Left renal pelvis (tissue), 4 donors: Measurements from ENCODE around the gene GET3. TPM values are rescaled to one million over a fixed set of nuclear protein-coding genes. Genes with fewer than 3 reads are reported as not detected.
"Not testable (repeated sequence)": the region's sequence is repeated elsewhere in the genome, so short reads cannot be mapped to it uniquely, and the experiment has no call there.

Experiments used
- DNase-seq, 4 donors: peaks; one replicate each; pipeline ENCODE4 v3.0.0-alpha.2; 2013; ENCODE audit warnings: low read depth in 4 of 4, low spot score in 3 of 4
- polyA plus RNA-seq, 4 donors: library from polyadenylated mRNA; unstranded; fragments of 120-200 nt; gene quantifications; one replicate each; pipeline ENCODE4 v1.2.1, GENCODE V29; 2013; ENCODE audit not compliant: insufficient read length in 4 of 4

GET3 gene
- polyA plus RNA-seq, 4 donors = 70.6 to 94.6 (median 77.6) TPM

DNA sequence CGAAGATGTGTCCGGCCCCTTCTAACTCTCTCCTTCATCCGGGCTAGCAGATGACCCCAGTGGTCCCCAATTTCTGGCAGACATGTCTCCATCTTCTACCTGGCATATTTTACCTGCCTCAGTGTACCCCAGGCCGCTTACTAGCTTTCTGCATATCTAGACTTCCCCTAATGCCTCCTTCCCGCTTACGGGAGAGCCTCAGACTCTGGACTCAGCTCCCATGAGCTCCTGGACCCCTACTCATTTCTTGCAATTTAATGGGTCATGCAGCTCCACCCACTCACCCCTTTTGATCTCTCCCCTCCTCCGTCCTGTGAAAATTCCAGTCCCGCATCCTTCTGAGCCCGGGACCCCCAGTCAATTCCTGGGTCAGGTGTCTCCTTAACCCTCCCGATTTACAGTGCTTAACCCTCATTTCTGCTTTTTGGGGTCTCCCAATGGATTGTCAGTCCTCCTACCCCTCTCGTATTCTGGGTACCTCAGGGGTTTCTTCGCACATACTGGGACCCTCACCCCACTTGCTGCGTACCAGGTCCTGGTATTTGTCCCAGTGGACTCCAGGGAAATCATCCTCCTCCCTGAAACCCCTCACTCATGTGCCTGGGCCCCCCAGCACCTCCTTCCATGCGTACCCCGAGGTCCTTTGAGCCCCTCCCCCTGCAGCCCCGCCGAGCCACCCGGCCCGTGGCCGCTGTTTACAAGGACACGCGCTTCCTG lies 53.5 kb downstream of the GET3 start:
- DNase-seq = no peak

DNA sequence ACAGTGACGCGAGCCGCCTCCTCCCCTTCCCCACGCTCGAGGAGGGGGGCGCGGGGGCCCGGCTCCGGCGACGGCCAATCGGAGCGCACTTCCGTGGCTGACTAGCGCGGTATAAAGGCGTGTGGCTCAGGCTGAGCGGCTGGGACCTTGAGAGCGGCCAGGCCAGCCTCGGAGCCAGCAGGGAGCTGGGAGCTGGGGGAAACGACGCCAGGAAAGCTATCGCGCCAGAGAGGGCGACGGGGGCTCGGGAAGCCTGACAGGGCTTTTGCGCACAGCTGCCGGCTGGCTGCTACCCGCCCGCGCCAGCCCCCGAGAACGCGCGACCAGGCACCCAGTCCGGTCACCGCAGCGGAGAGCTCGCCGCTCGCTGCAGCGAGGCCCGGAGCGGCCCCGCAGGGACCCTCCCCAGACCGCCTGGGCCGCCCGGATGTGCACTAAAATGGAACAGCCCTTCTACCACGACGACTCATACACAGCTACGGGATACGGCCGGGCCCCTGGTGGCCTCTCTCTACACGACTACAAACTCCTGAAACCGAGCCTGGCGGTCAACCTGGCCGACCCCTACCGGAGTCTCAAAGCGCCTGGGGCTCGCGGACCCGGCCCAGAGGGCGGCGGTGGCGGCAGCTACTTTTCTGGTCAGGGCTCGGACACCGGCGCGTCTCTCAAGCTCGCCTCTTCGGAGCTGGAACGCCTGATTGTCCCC lies 54.2 kb downstream of the GET3 start, which contains the start of gene JUNB:
JUNB (plus strand) TSS at position 142 of the 706 bp plus-strand sequence; CDS start at position 428, 286 bp downstream.
- DNase-seq = peak in 2 of 4 donors; percentile 80 to 85

DNA sequence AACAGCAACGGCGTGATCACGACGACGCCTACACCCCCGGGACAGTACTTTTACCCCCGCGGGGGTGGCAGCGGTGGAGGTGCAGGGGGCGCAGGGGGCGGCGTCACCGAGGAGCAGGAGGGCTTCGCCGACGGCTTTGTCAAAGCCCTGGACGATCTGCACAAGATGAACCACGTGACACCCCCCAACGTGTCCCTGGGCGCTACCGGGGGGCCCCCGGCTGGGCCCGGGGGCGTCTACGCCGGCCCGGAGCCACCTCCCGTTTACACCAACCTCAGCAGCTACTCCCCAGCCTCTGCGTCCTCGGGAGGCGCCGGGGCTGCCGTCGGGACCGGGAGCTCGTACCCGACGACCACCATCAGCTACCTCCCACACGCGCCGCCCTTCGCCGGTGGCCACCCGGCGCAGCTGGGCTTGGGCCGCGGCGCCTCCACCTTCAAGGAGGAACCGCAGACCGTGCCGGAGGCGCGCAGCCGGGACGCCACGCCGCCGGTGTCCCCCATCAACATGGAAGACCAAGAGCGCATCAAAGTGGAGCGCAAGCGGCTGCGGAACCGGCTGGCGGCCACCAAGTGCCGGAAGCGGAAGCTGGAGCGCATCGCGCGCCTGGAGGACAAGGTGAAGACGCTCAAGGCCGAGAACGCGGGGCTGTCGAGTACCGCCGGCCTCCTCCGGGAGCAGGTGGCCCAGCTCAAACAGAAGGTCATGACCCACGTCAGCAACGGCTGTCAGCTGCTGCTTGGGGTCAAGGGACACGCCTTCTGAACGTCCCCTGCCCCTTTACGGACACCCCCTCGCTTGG lies 55.0 kb downstream of the GET3 start:
- DNase-seq = no peak

DNA sequence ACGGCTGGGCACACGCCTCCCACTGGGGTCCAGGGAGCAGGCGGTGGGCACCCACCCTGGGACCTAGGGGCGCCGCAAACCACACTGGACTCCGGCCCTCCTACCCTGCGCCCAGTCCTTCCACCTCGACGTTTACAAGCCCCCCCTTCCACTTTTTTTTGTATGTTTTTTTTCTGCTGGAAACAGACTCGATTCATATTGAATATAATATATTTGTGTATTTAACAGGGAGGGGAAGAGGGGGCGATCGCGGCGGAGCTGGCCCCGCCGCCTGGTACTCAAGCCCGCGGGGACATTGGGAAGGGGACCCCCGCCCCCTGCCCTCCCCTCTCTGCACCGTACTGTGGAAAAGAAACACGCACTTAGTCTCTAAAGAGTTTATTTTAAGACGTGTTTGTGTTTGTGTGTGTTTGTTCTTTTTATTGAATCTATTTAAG lies 55.6 kb downstream of the GET3 start:
- DNase-seq = no peak

DNA sequence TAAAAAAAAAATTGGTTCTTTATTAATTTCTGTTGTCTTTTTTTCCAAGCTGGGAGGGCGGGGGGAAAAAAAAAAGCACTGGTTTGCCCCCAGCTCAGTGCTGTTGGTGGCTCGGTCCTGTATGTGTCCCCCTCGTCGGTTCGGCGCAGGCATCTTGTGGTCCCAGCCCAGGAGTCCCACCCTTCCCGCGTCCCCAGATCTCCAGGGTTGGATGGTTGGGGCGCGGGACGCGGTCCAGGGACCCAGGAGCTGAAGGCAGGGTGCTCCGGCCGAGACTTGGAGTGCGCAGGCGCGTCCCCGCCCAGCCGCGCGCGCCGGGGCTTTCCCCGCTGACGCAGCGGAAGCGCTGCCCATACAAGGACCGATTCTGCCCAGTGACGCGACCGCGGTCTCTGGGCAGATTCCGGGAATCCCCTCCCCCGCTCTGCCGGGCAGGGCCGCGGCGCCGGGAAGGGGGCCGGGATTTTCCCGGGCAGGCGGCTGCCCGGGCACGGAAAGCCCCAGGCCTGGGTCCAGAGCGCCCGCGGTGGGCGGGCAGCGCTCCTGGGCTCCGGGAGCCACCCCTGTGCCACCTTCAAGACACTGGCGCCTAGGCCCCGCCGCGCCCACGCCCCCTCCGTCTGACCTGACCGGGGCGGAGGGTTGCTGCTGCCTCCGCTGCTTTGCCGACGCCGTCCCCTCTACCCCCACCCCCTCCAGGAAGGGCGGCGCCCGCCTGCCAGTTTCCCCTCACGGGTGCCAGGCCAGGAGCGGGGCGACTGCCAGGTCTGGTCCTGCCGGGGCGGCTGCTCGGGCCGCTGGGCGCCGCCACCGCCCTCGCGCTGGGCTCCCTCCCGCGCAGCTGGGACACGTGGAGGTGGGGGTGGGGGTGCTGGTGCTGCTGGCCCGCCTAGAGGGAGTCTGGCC lies 56.2 kb downstream of the GET3 start:
- DNase-seq = peak in 2 of 4 donors; percentile 87 to 89

DNA sequence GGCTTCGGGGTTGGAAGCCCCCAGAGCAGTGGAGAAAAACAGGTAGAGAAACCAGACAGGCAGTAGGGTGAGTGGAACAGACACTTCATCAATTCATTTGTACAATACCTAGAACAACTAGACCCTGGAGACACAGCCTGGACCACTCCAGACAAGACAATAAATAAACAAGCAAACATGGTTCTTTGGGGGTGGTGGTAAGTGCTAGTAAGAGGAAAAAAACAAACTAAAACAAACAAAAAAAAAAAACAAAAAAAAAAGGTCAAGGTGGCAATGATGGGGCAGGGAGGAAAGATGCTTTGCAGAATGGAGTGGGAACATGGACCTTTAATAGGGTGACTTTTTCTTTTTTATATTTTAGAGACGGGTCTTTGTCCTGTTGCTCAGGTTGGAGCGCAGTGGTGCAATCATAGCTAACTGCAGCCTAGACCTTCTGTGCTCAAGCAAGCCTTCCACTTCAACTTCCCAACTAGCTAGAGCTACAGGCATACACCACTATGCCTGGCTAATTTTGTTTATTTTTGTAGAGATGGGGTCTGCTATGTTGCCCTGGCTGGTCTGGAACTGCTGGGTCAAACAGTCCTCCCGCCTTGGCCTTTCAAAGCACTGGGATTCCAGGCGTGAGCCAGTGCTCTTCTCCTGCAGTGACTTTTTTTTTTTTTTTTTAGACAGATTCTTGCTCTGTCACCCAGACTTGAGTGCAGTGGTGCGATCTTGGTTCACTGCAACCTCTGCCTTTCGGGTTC lies 57.1 kb downstream of the GET3 start:
- DNase-seq = no peak

DNA sequence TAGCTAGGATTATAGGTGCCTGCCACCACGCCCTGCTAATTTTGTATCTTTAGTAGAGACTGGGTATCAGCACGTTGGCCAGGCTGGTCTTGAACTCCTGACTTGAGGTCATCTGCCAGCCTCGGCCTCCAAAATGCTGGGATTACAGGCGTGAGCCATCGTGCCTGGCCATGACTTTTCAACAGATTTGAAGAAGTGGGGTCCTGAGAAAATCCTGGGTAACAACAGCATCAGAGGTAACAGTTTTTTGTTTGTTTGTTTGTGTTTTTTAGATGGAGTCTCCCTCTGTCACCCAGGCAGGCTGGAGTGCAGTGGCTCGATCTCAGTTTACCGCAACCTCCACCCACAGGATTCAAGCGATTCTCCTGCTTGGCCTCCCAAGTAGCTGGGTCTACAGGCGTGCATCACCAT lies 57.7 kb downstream of the GET3 start:
- no peak for DNase-seq

DNA sequence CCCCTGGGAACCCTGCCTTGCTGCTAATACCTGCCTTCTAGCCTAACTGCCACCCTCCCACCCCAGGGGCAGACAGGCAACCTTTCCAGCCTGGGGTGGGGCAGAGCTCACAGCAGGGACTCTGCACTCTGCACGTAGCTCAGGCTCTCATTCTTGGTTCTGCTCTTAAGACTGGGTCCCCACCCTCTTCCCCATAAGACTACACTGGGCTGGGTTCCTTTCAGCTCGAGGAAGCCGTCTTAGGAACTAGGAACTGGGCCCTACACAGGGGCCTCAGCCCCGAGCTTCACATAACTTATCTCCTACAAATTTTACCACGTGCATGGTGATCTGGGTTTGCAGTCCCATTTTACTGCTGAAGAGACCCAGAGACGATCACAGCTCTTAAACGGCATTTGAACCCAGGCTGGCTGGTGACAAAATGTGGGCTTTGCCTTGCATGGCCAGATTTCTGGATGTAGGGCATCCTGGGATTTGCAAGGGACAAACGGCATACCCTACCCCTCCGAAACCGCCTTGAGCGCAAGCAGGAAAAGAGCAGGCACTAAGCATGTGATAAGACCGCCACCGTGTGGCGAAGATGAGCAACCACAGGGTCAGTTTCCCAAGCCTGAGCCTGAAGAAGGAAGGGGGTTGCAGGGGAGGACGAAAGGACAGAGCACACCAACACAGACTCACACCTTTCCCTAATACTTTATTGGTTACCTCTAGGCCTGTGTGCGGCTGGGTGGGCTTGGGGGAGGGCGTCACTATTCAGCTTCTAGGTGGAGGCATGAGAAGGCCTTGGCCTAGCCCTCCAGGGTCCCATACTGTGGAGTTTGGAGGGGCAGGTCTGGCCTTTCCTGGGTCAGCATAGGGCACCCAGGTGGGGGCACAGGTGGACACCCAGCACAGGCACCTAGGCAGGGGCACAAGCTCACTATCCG lies 59.1 kb downstream of the GET3 start:
- no peak for DNase-seq

DNA sequence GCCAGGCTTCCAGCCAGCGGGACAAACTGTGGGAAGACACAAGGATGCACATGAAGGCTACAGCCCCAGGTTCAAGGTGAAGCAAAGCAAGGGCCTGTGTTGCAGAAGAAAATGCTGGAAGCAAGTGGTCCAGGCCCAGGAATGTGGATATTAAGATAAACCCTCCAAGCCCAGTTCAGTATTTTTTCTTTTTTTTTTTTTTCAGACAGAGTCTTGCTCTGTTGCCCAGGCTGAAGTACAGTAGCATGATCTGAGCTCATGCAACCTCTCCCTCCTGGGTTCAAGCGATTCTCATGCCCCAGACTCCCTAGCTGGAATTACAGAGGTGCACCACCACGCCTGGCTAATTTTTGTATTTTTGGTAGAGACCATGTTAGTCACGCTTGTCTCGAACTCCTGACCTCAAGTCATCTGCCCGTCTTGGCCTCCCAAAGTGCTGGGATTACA lies 59.9 kb downstream of the GET3 start:
- no peak for DNase-seq

DNA sequence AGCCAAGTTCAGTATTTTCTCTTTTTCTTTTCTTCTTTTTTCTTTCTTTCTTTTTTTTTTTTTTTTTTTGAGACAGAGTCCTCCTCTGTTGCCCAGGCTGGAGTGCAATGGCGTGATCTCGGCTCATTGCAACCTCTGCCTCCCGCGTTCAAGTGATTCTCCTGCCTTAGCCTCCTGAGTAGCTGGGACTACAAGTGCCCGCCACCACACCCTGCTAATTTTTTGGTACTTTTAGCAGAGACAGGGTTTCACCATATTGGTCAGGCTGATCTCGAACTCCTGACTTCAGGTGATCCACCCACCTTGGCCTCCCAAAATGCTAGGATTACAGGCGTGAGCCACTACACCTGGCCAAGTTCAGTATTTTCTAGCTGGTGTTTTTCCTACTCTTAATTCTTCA lies 60.3 kb downstream of the GET3 start:
- not testable (repeated sequence) for DNase-seq

Other genes starting within 250 kb of the GET3 start
- gene ZNF564, start 186.0 kb upstream of the GET3 start, polyA plus RNA-seq = 10 to 100 TPM in 3 of 4 donors, 1 to 10 TPM in 1; 7.2 to 15.9 (median 13.9) TPM
- 1 to 10 TPM; 3.5 to 5.9 (median 5.1) TPM for gene ZNF490, start 126.7 kb upstream of the GET3 start, polyA plus RNA-seq
- gene ZNF791, start 126.6 kb upstream of the GET3 start, polyA plus RNA-seq = 10 to 100 TPM; 21.5 to 25.2 (median 23.0) TPM
- 10 to 100 TPM; 25.0 to 33.6 (median 30.1) TPM for gene MAN2B1, start 70.8 kb upstream of the GET3 start, polyA plus RNA-seq
- gene WDR83, start 70.7 kb upstream of the GET3 start, polyA plus RNA-seq = 10 to 100 TPM; 13.9 to 27.3 (median 14.4) TPM
- gene DHPS, start 55.6 kb upstream of the GET3 start, polyA plus RNA-seq = 10 to 100 TPM; 52.4 to 97.1 (median 72.6) TPM
- gene GNG14, start 49.5 kb upstream of the GET3 start, polyA plus RNA-seq = under 1 TPM in 1 of 4 donors, not detected in 3; 0.63 TPM
- 10 to 100 TPM in 3 of 4 donors, 1 to 10 TPM in 1; 5.8 to 18.7 (median 11.3) TPM for gene FBXW9, start 40.9 kb upstream of the GET3 start, polyA plus RNA-seq
- 10 to 100 TPM; 60.5 to 82.1 (median 69.8) TPM for gene TNPO2, start 13.6 kb upstream of the GET3 start, polyA plus RNA-seq
- gene TRIR, start 2.8 kb upstream of the GET3 start, polyA plus RNA-seq = 100 to 1,000 TPM; 139 to 201 (median 152) TPM
- under 1 TPM in 1 of 4 donors, not detected in 3; 0.23 TPM for gene BEST2, start 14.3 kb downstream of the GET3 start, polyA plus RNA-seq
- 10 to 100 TPM; 17.8 to 90.4 (median 45.4) TPM for gene HOOK2, start 38.1 kb downstream of the GET3 start, polyA plus RNA-seq
- gene JUNB, start 54.0 kb downstream of the GET3 start, polyA plus RNA-seq = 100 to 1,000 TPM in 1 of 4 donors, 10 to 100 TPM in 3; 13.8 to 678 (median 32.3) TPM
- gene PRDX2, start 64.3 kb downstream of the GET3 start, polyA plus RNA-seq = 100 to 1,000 TPM; 242 to 339 (median 290) TPM
- 10 to 100 TPM in 1 of 4 donors, 1 to 10 TPM in 3; 5.8 to 12.9 (median 8.2) TPM for gene THSD8, start 64.6 kb downstream of the GET3 start, polyA plus RNA-seq
- gene RNASEH2A, start 69.1 kb downstream of the GET3 start, polyA plus RNA-seq = 10 to 100 TPM; 25.6 to 38.5 (median 29.9) TPM
- under 1 TPM in 2 of 4 donors, not detected in 2; 0.20 to 0.29 TPM for gene RTBDN, start 97.1 kb downstream of the GET3 start, polyA plus RNA-seq
- gene MAST1, start 101.0 kb downstream of the GET3 start, polyA plus RNA-seq = 1 to 10 TPM in 3 of 4 donors, under 1 TPM in 1; 0.94 to 1.7 (median 1.2) TPM
- 10 to 100 TPM; 12.0 to 14.0 (median 12.6) TPM for gene DNASE2, start 144.0 kb downstream of the GET3 start, polyA plus RNA-seq
- 1 to 10 TPM in 1 of 4 donors, under 1 TPM in 3; 0.19 to 3.4 (median 0.34) TPM for gene KLF1, start 149.7 kb downstream of the GET3 start, polyA plus RNA-seq
- gene GCDH, start 153.7 kb downstream of the GET3 start, polyA plus RNA-seq = 10 to 100 TPM; 14.9 to 36.7 (median 26.0) TPM
- gene SYCE2, start 181.8 kb downstream of the GET3 start, polyA plus RNA-seq = 1 to 10 TPM; 2.0 to 5.4 (median 2.7) TPM
- 10 to 100 TPM; 32.3 to 59.0 (median 45.4) TPM for gene FARSA, start 196.2 kb downstream of the GET3 start, polyA plus RNA-seq
- gene CALR, start 201.1 kb downstream of the GET3 start, polyA plus RNA-seq = 100 to 1,000 TPM; 715 to 943 (median 905) TPM
- 10 to 100 TPM; 68.2 to 96.0 (median 74.4) TPM for gene RAD23A, start 208.4 kb downstream of the GET3 start, polyA plus RNA-seq
- gene GADD45GIP1, start 219.7 kb downstream of the GET3 start, polyA plus RNA-seq = 10 to 100 TPM; 23.2 to 46.5 (median 28.4) TPM
- under 1 TPM in 2 of 4 donors, not detected in 2; 0.08 to 0.10 TPM for gene DAND5, start 232.1 kb downstream of the GET3 start, polyA plus RNA-seq